Measurements from ENCODE around the gene SMS.

- TF ChIP-seq CTCF (IDR thresholded peaks at IDR 0.05; ENCODE audit: insufficient read depth, low read depth, low read length) (no peak), EZH2 (IDR thresholded peaks at IDR 0.05; ENCODE audit: insufficient read depth, low read length) (no peak)
Measured at GRCh38 chrX:21958916-21959315, 18.4 kb downstream of the SMS start.

All from astrocyte (in vitro differentiated cells and primary cell).